NCI-H1930 (cell line): ENCODE measurements around the gene MORC4.

ENCODE experiments used
- DNase-seq, 2 experiments: peaks; one replicate each; lab custom pipeline; 2025; lab: John Stamatoyannopoulos, UW

MORC4 gene

DNA sequence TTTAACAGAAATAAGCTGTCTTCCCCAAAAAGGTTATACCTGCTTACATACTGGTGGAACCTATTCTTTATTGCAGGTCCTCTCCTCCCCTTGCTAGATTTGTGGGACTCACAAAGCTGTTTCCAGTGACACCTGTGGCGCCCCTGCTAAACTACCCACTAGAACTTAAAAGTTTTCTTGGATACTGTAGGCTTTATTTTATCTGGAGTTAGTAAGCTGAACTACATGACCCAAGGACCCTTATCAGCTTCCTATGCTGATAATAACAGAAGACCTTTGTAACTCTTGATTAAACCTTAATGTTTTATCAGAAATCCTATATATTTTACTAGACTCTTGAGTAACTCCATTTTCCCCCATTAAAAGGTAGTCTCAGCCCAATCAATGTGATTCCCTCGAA lies 47.5 kb downstream of the MORC4 start:
- DNase-seq, result no peak

DNA sequence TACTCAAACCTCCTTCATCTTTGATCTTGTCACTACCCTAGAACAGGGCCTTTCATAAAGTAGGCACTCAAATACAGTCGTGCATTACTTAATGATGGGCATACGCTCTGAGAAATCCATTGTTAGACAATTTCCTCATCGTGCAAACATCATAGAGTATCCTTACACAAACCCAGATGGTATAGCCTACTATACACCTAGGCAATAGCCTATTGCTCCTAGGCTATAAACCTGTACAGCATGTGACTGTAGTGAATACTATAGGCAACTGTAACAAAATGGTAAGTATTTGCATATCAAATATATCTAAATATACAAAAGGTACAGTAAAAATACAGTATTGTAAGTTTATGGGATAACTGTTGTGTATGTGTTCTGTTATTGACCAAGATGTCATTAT lies 47.9 kb downstream of the MORC4 start:
- DNase-seq, result no peak

DNA sequence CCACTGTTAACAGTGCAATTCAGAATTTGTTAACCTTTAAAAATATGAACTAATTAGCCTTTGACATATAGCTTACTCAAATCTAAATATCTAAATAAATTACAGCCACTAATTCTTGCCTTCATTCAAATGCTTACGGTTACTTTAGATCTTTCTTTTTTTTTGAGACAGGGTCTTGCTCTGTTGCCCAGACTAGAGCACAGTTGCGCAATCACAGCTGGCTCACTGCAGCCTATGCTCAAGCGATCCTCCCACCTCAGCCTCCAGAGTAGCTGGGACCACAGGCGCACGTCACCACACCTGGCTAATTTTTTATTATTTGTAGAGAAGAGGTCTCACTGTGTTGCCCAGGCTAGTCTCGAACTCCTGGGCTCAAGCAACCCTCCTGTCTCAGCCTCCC lies 48.8 kb downstream of the MORC4 start:
- DNase-seq, result no peak

DNA sequence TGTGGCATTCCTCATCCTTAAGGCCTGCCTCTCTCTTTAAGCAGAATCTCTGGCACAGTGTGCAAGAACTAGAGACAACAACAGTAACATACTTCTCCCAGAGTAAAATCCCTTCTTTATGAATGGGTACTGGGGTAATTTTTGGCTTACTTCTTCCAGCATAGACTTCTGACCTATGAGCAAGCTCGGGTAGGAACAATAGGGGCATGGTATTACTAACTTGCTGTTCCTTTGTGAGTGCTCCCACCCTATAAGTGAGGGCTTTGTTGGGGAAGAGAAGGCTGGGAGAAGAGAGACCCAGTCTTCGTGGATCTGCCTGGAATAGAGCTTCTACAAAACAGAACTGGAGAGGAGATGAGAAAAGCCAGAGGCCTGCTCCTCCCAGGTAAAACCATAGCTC lies 49.6 kb downstream of the MORC4 start:
- no peak for DNase-seq

DNA sequence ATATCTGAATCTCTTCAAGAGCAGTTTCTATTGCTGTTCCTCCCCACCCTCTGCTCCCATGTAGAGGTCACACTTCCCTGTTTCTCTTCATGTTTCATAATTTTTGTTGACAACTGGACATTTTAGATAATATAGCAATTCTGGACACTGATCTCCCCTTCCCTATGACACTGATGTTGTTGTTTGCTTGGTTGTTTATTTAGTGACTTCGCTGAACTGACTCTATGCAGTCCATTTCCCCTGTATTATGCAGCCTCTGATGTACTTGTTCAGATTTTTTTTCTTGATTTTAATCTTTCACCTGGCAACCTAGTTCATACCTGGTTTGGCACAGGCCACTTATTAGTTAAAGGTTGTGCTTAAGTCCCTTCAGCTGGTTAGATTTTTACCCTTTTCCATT lies 50.6 kb downstream of the MORC4 start:
- no peak for DNase-seq

DNA sequence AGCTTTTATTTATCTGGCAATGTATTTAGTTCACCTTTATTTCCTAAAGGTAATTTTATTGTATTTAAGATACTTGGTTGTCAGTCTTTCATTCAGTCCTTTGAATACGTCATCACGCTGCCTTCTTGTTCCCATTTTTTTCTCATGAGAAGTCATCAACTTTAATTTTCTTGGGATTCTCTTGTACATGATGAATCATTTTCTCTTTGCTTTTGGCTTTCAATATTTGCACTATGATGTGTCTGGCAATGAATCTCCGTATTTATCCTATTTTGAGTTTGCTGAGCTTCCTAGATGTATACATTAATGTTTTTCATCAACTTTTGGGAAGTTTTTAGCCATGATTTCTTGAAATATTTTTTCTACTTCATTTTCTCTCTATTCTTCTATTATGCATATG lies 51.4 kb downstream of the MORC4 start:
- no peak for DNase-seq

DNA sequence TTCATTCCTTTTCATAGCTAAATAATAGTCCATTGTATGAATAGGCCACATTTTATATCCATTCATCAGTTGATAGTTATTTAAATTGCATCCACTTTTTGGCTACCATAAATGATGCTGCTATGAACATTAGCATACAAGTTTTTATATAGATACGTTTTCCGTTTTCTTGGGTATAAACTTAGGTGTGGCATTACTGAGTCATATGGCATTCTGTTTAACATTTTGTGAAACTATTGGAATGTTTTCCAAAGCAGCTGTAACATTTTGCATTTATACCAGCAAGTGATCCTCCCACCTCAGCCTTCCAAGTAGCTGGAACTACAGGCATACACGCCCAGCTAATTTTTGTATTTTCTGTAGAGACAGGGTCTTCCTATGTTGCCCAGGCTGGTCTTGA lies 53.5 kb downstream of the MORC4 start:
- DNase-seq, result no peak

DNA sequence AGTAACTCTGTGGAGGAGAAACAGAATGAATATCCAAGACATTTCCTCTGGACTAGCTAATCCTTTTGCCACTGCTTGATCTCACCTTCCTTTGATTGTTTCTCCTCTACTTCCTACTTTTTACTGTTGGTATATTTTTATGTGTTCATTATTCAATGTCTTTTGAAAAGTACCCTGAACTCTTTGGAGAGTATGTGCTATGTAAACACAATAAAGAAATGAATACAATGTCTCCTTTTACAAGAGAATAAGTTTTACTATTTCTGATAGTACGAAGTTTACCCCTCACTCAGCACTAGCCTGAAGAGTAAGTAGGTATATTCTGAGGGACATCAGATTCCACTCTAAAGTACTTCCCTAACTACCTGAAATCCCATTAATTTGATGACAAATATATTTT lies 59.9 kb downstream of the MORC4 start:
- DNase-seq, result no peak

DNA sequence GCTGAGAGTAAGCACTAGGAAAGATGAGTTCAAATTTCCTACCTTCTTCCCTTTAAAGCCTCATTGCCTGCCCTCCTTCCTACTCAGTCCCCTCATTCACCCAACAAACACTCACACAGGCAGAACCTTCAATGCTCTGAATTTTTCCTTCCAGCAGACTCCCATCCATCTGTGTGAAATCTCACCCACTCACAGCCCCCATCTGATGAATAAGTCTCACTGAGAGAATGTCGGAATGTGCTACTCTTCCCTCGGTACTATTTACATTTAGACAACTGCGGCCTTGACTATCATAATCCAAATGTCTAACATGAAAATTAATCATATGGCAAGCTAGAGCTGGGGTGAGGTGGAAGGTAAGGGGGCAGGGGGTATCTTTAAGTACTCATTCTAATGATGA lies 60.4 kb downstream of the MORC4 start:
- DNase-seq, result no peak

DNA sequence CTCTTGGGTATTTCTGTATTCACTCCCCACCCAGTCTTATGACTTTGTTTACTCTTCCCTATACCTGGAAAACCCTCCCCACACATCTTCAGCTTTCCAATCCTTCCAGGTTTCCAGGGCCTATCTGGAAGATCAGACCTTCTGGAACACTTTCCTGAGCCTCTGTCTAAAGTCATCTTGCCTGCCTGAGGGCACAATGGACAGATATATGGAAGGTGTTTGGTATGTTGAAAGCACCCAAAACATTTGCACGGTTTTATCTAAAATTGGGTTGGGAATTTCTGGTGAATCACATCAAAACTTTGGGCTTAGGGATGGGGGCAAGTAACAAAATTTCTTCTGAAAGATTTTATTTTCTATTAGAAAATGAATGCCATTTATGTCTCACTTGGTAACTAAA lies 63.8 kb downstream of the MORC4 start:
- no peak for DNase-seq

DNA sequence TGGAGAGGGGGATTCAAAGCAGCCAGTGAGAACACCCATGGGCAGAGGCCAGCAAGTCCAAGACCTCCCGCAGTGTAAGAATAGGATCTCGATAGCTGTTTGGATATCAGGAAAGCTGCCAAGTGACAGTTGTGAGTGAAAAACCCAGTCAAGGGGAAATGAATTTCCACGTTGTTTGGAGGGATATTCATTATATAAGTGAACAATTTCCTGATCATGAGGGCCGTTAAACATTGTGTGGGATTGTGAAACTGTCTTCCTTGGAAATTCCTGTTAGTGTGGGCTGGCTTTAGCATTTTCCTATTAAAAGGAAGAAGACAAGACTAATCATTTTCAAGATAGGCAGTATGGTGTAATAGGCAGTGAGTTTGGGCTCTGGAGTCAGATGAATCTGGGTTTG lies 64.8 kb downstream of the MORC4 start:
- no peak for DNase-seq

DNA sequence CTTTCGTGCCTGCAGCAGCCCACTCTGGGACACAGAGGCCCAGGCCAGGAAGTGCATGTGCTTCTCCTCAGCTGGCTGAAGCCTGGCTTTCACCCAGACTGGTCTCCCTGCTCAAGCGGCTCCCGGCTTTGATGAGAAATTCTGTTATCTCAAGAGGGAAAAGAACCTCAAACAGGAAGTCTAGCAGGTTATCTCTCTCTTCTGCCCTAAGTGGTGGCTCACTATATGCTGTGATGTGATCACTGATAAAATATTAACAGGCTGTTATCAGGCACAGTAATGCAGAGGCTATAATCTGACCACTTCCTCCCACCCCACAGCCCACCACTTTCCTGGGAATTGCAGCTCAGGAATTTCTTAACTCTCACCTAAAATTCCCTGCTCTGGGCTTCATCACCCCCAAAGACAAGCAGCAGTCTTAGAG lies 66.5 kb downstream of the MORC4 start:
- DNase-seq, result no peak

DNA sequence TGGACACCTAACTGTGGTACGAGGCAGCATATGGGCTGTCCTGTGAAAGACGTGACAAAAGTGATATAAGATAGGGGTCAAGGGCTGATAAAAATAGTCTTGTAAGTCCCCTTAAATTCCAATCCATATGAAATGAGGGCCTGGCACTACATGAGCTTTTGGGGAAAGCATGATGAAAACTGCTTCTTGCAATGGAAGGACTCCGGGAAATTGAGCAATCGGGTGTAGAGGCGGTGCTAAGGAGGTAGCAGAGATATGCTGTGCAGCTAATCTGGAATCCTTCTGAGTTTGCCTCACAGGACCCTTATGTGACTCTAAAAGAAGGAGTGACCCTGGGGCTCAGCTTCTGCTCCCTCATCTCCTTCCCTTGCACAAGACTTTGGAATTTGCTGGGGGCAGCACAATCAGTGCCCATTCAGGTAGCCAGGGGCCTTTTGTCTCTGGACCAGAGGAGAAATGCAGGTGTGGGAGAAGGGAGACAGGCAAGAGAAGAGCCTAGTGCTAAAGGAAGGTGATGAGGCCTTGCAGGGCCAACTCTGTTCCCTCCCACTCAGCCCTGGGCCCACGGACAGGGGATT lies 67.0 kb downstream of the MORC4 start:
- DNase-seq, result no peak

DNA sequence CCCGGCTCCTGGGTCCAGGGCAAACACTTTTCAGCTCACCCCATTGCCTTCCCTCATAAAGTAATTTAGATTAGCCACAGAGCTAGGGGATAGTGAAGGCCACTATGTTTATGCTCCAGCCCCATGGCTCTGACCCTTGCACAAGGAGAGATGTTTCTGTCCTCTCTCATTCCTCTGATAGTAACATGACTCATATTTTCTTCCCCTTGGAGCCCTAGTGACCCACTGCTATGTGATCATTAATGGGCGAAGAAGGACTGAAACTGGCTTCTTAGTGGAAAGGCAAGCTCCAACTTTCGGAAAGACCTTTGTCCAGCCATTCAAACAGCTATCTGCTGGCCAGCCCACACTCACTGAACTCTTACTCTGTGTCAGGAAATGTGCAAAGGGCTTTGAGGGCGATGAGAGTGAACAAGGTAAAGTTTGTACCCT lies 67.5 kb downstream of the MORC4 start:
- no peak for DNase-seq

DNA sequence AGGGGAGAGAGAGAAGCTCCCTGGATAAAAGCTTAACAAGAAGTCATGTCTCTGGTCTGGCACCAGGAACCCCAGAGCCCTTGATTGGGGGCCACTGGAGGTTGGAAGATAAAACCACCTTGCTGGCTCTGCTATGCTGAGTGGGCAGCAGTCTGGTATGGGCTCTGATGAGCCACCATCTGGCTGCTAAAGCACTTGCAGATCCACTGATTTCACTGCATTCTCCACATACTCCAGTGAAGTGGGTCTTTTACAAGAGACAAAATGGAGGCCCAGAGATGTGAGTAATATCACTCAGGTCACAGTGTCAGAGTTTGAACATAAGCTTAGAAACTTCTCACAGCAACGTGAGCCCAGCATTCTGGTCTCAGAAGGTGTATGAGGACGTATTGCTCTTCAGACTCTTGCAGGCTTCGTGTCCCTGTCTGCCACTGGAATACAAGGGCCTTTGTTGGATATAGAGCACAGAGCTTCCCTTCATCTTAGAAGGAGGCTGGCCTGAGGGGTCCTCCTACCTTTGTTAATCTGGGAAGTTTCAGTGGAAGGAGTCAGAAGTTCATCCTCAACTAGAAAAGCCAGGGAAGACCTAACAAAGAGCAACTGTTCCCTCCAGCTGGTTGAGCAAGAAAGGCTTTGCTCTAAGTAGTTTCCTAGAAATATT lies 68.1 kb downstream of the MORC4 start:
- DNase-seq, result no peak

DNA sequence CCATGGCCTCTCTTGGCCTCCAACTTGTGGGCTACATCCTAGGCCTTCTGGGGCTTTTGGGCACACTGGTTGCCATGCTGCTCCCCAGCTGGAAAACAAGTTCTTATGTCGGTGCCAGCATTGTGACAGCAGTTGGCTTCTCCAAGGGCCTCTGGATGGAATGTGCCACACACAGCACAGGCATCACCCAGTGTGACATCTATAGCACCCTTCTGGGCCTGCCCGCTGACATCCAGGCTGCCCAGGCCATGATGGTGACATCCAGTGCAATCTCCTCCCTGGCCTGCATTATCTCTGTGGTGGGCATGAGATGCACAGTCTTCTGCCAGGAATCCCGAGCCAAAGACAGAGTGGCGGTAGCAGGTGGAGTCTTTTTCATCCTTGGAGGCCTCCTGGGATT lies 71.8 kb downstream of the MORC4 start:
- DNase-seq, result no peak

DNA sequence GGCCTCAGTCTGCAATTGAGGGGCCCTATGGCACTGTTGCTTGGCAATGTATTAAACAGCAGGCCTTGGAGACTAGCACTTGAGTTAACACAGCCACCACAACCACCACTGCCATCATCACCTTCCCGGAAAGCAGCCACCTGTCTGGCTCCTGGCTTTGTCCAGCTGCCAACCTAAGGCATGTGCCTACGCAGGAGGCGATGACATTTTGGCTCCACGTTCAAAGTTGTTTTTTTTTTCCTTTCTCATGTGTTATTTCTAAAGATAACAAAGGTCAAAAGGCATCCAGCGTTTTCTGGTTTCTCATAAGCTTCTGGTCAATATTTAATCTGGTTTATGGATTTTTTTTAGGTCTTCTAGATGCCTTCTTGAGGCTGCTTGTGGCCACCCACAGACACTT lies 72.3 kb downstream of the MORC4 start:
- DNase-seq, result no peak

DNA sequence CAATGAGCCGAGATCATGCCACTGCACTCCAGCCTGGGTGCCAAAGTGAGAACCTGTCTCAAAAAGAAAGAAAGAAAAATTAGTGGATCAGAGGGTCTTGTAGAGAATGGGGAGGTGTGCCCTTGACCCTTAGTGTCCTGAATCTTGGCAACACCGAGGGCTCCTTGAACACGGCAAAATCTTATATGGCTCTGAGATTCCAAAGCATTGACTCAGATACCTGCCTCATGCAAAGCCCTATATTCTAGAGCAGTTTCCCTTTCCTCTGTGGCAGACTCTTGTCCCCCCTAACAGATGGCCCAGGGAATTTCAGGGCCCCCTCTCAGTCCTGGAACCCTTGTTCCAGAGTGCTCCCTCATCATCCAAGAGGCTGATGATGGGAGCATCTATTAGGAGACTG lies 73.0 kb downstream of the MORC4 start:
- no peak for DNase-seq

DNA sequence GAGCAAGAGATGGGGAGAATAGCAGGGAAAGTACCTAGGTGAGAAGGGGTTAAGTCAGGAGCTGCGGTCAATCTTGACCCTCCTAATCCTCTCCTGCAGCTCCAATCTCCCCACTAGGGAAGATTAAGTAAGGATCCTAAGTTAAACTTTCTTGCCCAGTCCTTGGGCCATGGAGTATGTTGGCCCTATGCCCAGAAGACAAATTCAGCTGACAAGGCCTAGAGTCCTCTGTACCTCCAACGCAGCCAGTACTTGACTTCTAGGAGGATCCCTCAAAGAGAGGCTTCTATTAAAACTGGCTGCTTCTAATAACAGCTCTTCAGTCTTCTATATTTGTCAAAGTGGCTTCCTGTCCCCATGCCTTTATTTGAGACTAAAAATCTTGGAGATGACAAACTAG lies 78.4 kb downstream of the MORC4 start:
- no peak for DNase-seq

DNA sequence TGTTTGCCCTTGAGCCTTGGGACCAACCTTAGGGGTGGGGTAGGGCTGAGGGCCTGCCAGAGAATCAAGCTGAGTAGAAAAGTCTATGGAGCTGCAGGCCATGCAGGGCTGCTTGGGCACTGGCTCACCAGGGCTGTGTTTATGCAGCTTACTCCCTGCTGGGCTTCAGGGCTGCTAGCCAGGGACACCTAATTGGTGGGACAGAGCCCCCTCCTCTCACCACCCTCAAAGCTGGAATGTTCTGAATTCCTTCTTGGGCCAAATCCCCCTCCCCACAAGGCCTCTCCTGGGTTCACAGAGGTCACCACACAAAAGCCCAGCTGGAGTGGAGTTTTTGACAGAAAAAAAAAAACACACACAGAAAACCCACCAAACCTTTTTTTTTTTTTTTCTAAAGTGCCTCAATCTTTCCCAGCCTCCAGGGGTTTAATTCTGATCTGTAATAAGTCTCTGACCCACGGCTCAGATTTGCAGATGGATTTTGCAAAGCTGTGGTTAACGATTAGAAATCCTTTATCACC lies 80.0 kb downstream of the MORC4 start, which contains the start of gene CLDN2:
CLDN2 (plus strand) TSS at position 471 of the 521 bp plus-strand sequence. CDS start 7,827 bp downstream, outside the sequence.
- no peak for DNase-seq

DNA sequence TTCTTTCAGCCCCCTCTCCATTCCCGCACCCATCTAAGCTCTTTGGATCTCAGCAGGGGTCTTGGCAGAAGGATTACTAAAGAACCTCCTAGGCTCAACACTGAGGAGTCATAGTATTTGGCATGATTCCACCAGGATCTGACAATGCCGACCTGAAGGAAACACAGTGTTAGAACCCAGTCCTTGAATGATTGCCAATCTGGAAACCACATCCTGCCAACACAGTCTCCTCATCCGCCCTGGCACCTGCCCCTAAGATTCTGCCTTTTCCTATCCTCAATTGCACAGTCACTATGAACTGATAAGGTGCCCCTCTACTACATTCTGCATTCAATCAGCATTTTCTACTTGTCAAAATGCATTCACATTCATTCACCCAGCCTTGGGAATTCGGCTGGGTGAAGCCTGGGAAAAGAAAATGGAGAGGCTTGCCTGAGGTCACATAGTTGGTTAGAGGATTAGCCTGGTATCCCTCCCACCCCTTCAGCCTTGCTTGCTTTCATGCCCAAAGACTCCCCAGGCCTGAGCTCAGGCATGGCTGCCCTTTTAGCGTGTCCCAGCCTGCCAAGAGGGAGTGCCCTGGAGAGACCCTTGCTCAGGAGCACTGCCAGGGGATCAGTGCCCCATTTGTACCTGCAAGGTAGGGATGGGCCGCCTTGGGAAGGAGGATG lies 82.0 kb downstream of the MORC4 start:
- no peak for DNase-seq

DNA sequence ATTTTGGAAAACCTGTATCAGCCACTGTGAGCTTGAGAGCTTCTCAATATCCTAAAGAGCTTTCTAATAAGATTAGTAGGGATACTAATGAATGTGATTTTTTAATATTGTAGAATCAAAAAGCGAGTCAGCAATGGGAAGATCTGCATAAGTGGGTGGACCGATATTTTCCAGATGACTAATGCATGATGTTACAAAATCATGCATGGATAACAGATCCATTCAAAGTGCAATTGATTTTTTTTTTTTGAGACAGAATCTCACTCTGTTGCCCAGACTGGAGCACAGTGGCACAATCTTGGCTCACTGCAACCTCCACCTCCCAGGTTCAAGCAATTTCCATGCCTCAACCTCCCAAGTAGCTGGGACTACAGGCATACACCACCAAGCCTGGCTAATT lies 87.1 kb downstream of the MORC4 start:
- DNase-seq, result no peak

DNA sequence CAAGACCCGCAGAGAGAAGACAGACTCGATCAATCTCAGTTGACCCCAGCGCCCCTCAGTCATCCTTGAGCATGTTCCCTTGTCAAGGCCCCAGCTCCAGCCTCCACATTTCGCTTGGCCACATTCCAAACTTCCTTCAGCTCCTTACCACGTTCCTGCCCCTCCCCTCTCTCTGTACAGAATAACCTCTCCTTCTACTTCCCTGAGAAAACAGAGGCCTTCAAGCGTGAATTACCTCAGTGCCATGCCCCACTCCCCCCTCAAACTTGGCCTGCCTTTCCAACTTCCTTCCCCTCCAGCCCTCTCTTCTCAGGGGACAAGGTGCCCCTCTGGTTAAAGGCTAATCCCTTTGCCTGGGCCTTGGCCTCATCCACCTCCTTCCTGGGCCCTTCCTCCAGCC lies 93.7 kb downstream of the MORC4 start:
- DNase-seq, result no peak
